GM19468 (cell line): ENCODE results near the gene PLEKHA7.
"Not testable (repeated sequence)": the region's sequence is repeated elsewhere in the genome, so short reads cannot be mapped to it uniquely, and the experiment has no call there.

Source experiments
- ATAC-seq: cut with Tn5 transposase; IDR thresholded peaks from one replicate; pipeline ENCODE4 v1.9.1; 2021; ENCODE audit warnings: mild to moderate bottlenecking, moderate library complexity, moderate number of reproducible peaks; ENCODE audit not compliant: unreplicated experiment; ENCODE audit errors: extremely low read depth

Gene PLEKHA7, protein sequence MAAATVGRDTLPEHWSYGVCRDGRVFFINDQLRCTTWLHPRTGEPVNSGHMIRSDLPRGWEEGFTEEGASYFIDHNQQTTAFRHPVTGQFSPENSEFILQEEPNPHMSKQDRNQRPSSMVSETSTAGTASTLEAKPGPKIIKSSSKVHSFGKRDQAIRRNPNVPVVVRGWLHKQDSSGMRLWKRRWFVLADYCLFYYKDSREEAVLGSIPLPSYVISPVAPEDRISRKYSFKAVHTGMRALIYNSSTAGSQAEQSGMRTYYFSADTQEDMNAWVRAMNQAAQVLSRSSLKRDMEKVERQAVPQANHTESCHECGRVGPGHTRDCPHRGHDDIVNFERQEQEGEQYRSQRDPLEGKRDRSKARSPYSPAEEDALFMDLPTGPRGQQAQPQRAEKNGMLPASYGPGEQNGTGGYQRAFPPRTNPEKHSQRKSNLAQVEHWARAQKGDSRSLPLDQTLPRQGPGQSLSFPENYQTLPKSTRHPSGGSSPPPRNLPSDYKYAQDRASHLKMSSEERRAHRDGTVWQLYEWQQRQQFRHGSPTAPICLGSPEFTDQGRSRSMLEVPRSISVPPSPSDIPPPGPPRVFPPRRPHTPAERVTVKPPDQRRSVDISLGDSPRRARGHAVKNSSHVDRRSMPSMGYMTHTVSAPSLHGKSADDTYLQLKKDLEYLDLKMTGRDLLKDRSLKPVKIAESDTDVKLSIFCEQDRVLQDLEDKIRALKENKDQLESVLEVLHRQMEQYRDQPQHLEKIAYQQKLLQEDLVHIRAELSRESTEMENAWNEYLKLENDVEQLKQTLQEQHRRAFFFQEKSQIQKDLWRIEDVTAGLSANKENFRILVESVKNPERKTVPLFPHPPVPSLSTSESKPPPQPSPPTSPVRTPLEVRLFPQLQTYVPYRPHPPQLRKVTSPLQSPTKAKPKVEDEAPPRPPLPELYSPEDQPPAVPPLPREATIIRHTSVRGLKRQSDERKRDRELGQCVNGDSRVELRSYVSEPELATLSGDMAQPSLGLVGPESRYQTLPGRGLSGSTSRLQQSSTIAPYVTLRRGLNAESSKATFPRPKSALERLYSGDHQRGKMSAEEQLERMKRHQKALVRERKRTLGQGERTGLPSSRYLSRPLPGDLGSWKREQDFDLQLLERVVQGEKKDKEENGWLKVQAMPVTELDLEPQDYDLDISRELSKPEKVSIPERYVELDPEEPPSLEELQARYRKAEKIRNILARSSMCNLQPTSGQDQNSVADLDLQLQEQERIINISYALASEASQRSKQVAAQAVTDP

DNA sequence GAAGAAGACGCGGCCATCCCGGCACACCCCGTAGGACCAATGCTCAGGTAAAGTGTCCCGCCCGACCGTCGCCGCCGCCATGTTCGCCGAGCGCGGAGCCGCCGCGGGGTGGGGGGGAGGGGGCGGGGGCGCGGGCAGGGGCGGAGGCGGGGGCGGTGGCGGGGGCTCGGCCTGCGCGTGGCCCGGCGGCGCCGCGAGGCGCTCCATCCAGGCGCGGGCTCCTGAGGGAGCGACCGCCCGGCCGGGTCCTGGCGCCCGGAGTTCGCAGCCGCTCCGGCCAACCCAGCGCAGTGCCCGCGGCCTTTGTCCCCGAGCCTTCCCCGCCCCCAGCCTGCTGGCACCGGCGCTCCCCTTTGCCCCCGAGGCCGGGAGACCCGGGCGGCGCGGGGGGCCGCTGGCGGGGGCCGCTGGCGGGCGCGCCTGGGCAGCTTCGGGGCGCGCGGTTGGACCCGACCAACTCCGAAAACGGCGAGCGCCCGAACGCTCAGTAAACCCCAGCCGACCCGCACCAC is at the start of gene PLEKHA7:
TSS of gene PLEKHA7 (minus strand) at position 94 of the 512 bp plus-strand sequence. CDS start at position 81, 13 bp downstream.
- ATAC-seq: no peak

DNA sequence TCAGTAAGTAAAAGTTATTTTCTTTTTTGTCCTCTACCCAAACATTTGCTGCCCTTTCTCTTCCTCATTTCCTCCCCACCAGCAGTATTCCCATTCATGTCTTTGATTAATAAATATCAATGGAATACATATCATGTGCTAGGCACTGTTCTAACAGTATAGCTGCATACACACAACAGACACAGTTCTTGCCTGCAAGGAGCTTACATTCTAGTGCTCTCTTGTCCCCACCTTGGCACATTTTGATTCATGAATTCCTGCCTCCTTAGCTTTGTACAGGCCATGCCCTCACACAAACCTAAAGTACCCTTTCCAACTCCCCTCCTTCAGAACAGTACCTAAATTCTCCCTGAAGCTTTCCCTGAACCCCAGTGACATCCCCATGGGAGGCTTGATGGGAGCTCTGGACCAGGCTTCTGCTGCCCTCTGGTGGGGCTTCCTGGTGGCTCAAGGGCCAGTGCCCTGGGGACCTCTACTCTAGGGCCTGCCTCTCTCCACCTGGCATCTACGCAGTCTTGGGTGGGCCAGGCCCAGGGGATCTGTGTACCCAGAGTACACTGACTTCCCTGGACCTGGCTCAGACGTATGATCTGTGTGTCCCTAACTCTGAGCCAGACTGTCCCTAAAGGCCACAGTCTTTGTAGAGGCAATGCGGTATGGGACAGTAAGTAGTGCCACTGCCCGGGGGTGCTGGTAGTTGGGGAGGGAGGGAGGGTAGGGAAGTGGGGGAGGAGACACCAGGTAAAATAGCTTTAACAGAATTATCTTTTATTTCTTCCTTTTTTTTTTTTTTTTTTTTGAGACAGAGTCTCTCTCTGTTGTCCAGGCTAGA is 49.2 kb upstream of the PLEKHA7 start:
- no peak for ATAC-seq

DNA sequence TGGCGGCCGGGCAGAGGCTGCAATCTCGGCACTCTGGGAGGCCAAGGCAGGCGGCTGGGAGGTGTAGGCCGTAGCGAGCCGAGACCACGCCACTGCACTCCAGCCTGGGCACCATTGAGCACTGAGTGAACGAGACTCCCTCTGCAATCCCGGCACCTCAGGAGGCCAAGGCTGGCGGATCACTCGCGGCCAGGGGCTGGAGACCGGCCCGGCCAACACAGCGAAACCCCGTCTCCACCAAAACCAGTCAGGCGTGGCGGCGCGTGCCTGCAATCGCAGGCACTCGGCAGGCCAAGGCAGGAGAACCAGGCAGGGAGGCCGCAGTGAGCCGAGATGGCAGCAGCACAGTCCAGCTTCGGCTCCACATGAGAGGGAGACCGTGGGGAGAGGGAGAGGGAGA is 36.9 kb upstream of the PLEKHA7 start:
- not testable (repeated sequence) for ATAC-seq

DNA sequence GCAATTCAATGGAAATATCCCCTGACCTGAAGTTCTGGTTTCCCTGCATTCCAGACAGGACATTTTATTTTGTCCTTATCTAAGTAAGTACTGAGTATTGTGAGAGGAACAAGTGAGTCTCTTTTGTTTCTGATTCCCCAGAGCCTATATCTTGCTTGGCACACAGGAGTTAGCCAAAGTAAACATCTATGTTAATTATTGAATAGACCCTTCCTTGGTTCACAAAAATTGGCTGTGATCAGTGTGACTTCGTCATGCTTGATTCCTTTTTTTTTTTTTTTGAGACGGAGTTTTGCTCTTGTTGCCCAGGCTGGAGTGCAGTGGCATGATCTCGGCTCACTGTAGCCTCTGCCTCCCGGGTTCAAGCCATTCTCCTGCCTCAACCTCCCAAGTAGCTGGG is 34.3 kb upstream of the PLEKHA7 start:
- not testable (repeated sequence) for ATAC-seq

DNA sequence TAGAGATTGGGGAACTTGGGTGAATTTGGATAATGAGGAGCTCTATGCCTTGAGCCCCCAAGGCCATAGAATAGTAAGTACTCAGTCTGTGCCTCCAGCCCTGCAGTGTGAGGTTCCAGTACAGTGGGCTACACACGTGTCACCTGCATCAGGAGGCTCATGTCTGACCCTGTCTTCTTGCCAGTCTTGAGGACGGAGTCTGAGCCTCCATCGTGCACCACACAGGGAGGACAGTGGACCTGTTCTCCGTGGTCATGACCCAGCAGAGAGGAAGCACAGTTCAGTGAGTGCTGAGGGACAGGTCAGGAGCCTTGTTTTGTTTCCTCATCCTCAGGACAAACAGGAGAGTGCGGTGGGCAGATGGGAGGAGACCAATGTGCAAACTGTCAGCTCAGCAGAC is 32.5 kb upstream of the PLEKHA7 start:
- ATAC-seq: no peak

GRCh38 chr11:17036666-17037658 is 22.7 kb upstream of the PLEKHA7 start:
- no peak for ATAC-seq

- ATAC-seq: not testable (repeated sequence)
Observed at GRCh38 chr11:17034027-17034426, 19.8 kb upstream of the PLEKHA7 start.

- ATAC-seq: no peak
Observed at GRCh38 chr11:17026487-17027082, 12.4 kb upstream of the PLEKHA7 start.

DNA sequence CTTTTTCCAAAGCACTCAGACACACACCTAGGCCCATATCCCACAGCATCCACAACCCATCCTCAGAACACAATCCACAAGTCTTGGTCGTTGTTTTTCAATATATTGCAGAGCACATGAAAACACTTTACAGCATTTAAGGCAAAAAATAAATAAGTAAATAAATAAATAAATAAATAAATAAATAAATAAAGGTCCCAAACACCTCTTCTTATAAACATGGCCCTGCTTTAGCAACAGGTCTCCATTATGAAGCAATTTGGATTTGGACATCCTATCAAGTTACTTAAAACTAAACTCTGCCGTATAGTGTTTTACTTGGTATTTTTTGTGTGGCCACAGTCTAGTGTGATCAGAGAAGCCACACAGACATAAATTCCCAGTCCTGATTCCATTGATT is 10.7 kb upstream of the PLEKHA7 start:
- no peak for ATAC-seq

- no peak for ATAC-seq
Observed at GRCh38 chr11:17021511-17021910, 7.3 kb upstream of the PLEKHA7 start.

- ATAC-seq: no peak
Observed at GRCh38 chr11:17020831-17021230, 6.6 kb upstream of the PLEKHA7 start.

DNA sequence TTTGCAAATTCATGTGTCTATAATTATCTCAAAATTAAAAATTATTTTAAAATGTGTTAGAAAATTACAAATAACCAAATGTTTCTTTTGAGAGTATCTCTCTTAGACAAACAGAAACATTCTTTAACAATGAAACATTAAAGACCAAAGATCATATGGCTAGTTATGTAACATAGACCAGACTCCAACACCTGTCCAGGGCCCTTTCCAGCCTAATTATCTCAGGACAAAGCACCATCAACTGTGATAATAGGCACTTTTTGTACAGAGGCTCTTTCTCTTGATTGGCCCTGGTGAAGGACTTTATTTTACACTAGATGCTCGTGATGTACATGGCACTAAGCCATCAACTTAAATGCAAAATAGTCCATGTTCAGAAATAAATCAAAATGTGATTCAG is 5.0 kb upstream of the PLEKHA7 start:
- ATAC-seq: no peak

DNA sequence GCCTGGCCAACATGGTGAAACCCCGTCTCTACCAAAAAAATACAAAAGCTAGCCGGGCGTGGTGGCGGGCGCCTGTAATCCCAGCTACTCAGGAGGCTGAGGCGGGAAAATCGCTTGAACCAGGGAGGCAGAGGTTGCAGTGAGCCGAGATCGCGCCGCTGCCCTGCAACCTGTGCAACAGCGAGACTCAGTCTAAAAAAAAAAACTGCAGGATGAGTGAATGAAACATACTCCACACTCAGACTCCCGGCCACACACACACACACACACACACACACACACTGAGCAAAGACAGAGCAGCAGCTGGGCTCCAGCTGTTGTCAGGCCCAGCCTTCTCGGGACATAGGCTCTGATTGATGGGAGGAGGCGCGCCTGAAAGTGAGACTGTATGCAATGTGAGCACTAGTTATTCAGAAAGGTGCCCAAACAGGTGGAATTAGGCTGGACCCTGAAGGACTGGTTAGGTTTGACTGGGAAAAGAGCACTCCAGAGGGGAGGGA is 1.5 kb upstream of the PLEKHA7 start:
- ATAC-seq: no peak

- no peak for ATAC-seq
Observed at GRCh38 chr11:17014833-17015626, 816 bp upstream of the PLEKHA7 start.

DNA sequence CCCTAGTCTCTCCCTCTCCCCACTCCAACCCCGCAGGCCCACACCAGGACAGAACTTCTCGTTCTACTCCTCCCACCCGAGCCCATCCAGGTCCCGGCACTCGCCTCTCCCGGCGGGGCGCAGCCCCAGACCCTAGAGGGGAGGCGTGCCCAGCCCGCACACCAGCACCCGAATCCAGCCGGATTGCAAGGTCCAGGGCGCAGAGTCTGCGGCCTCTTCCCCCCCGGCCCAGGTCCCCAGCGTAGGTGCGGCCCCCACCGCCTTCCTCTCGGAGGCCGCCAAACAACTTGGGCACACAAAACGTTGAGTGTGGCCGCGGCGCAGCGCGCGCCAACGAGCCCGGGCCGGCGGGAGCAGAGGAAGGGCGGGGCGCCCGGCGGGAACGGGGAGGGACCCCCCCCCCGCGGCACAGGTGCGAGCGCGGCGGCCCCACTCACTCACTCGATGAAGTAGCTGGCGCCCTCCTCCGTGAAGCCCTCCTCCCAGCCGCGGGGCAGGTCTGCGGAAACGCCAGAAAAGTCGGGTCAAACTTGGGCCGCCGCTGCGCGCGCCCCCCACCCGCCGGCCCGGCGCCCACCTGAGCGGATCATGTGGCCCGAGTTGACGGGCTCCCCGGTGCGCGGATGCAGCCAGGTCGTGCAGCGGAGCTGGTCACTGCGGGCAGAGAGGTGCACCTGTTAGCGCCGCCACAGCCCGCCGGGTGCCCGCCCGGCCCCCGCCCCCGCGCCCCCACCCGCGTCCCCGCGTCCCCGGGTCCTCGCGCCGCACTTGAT is 480 bp downstream of the PLEKHA7 start:
- no peak for ATAC-seq
